Natural killer cell (primary cell): ENCODE measurements around the gene SYNGR4. TPM values are rescaled to one million over a fixed set of nuclear protein-coding genes. Genes with fewer than 3 reads are reported as not detected.
"Not testable (repeated sequence)": the region's sequence is repeated elsewhere in the genome, so short reads cannot be mapped to it uniquely, and the experiment has no call there.

Source experiments
- ATAC-seq, 3 donors: fragments of 150-1000 bp in 2 of 3; fragments of 200-7000 bp in 1 of 3; cut with Tn5 transposase; 1 replicate in 1 of 3; 2 replicates in 2 of 3; pipeline ENCODE4 v1.10.0; 2021; ENCODE audit warnings: mild to moderate bottlenecking in 2 of 3, moderate library complexity in 2 of 3
- DNase-seq, 2 donors: peaks; one replicate each; pipeline versions ENCODE4 v3.0.0 to v3.0.0-alpha.2; 2013 to 2021; ENCODE audit warnings: mixed read lengths in 1 of 2
- H3K27ac ChIP-seq: one replicate; pipeline ENCODE4 v1.5.1; 2013; ENCODE audit warnings: mild to moderate bottlenecking, low read length
- H3K27me3 ChIP-seq: one replicate; pipeline ENCODE4 v1.6.1; 2013; ENCODE audit warnings: low read length; ENCODE audit not compliant: control insufficient read depth, insufficient read depth
- H3K36me3 ChIP-seq: one replicate; pipeline ENCODE4 v1.6.1; 2013; ENCODE audit warnings: low read length; ENCODE audit not compliant: control insufficient read depth, insufficient read depth
- H3K4me1 ChIP-seq: one replicate; pipeline ENCODE4 v1.6.1; 2013; ENCODE audit warnings: low read length; ENCODE audit not compliant: control insufficient read depth, insufficient read depth
- H3K4me3 ChIP-seq: one replicate; pipeline ENCODE4 v1.5.1; 2013; ENCODE audit warnings: low read length
- H3K9me3 ChIP-seq: one replicate; pipeline ENCODE4 v1.6.1; 2013; ENCODE audit warnings: low read length; ENCODE audit not compliant: control insufficient read depth, insufficient read depth
- H3K27ac Mint-ChIP-seq, 2 donors: one replicate each; pipeline ENCODE4 v1.8.0; 2022; ENCODE audit warnings: mild to moderate bottlenecking in 2 of 2, mixed read lengths in 2 of 2, moderate library complexity in 1 of 2
- H3K27me3 Mint-ChIP-seq, 2 donors: one replicate each; pipeline ENCODE4 v1.8.0; 2022; ENCODE audit warnings: low read depth in 2 of 2, mixed read lengths in 2 of 2
- H3K36me3 Mint-ChIP-seq: one replicate; pipeline ENCODE4 v1.8.0; 2022; ENCODE audit warnings: mixed read lengths
- H3K4me1 Mint-ChIP-seq, 2 donors: one replicate each; pipeline ENCODE4 v1.8.0; 2022; ENCODE audit warnings: mixed read lengths in 2 of 2
- H3K4me3 Mint-ChIP-seq: one replicate; pipeline ENCODE4 v1.8.0; 2022; ENCODE audit warnings: mild to moderate bottlenecking, moderate library complexity, mixed read lengths
- H3K9me3 Mint-ChIP-seq, 2 donors: one replicate each; pipeline ENCODE4 v1.8.0; 2022; ENCODE audit warnings: mixed read lengths in 2 of 2
- WGBS: methylation state at CpG from one replicate; pipeline ENCODE4 v1.1.7; 2013; ENCODE audit warnings: missing lambda C conversion rate; ENCODE audit not compliant: insufficient coverage; 5-methylcytosine and 5-hydroxymethylcytosine counted together
- intact Hi-C: fragments of 100-400 bp; cut with micrococcal nuclease; formaldehyde crosslinking; loops from one replicate; pipeline ENCODE4 v1.14.2; 2022
- total RNA-seq, 4 donors: library from RNA; stranded (reverse); fragments of 120-200 nt in 1 of 4; gene quantifications; one replicate each; pipeline versions ENCODE4 v1.2.3 to v1.2.4, GENCODE V29; 2013 to 2022
- TF ChIP-seq, protein P1 (sequence below): fragments of 200-600 bp; IDR thresholded peaks from one replicate; pipeline ENCODE4 v1.8.0; 2022; ENCODE audit warnings: antibody characterized with exemption

The SYNGR4 gene
- total RNA-seq, 3 donors from 2014 or later (not counting 1 experiment from before 2014, with no cell fraction given): not detected

DNA sequence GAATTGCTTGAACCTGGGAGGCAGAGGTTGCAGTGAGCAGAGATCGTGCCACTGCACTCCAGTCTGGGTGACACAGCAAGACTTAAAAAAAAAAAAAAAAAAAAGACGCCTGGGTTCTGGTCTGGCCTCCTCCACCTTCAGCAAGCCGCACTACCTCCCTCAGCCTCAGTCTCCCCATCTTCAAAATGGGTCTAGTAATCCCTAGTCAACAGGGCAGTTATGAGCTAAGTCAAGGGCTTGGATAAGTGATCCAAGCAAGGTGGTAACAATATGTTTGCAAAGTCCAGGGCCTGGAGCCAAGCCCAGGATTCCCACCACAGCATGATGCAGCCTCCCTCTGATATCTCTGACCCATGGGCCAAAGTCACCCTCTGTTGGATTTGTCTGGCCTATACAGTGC lies 22.8 kb downstream of the SYNGR4 start:
- TF ChIP-seq, protein P1, sequence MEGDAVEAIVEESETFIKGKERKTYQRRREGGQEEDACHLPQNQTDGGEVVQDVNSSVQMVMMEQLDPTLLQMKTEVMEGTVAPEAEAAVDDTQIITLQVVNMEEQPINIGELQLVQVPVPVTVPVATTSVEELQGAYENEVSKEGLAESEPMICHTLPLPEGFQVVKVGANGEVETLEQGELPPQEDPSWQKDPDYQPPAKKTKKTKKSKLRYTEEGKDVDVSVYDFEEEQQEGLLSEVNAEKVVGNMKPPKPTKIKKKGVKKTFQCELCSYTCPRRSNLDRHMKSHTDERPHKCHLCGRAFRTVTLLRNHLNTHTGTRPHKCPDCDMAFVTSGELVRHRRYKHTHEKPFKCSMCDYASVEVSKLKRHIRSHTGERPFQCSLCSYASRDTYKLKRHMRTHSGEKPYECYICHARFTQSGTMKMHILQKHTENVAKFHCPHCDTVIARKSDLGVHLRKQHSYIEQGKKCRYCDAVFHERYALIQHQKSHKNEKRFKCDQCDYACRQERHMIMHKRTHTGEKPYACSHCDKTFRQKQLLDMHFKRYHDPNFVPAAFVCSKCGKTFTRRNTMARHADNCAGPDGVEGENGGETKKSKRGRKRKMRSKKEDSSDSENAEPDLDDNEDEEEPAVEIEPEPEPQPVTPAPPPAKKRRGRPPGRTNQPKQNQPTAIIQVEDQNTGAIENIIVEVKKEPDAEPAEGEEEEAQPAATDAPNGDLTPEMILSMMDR: no peak
- no peak overlapping the region for H3K4me3 Mint-ChIP-seq
- 100% methylated on average over 2 of the region's 3 CpGs for WGBS
- no peak overlapping the region for H3K27ac Mint-ChIP-seq
- H3K9me3 Mint-ChIP-seq: no peaks in the 10 kb centered on the region
- H3K9me3 ChIP-seq: no peaks in the 10 kb centered on the region
- DNase-seq: no peak
- H3K4me1 ChIP-seq: peaks cover 21% of the 10 kb centered on the region
- no peak overlapping the region for H3K27ac ChIP-seq
- no peaks in the 10 kb centered on the region for H3K27me3 ChIP-seq
- peaks cover 0 to 4% of the 10 kb centered on the region in 2 donors for H3K27me3 Mint-ChIP-seq
- no peak for ATAC-seq
- H3K36me3 Mint-ChIP-seq: no peaks in the 10 kb centered on the region
- H3K4me1 Mint-ChIP-seq: peaks cover 13 to 24% of the 10 kb centered on the region in 2 donors
- intact Hi-C loops: no loop called here
- no peak overlapping the region for H3K4me3 ChIP-seq
- H3K36me3 ChIP-seq: peaks cover 34% of the 10 kb centered on the region

DNA sequence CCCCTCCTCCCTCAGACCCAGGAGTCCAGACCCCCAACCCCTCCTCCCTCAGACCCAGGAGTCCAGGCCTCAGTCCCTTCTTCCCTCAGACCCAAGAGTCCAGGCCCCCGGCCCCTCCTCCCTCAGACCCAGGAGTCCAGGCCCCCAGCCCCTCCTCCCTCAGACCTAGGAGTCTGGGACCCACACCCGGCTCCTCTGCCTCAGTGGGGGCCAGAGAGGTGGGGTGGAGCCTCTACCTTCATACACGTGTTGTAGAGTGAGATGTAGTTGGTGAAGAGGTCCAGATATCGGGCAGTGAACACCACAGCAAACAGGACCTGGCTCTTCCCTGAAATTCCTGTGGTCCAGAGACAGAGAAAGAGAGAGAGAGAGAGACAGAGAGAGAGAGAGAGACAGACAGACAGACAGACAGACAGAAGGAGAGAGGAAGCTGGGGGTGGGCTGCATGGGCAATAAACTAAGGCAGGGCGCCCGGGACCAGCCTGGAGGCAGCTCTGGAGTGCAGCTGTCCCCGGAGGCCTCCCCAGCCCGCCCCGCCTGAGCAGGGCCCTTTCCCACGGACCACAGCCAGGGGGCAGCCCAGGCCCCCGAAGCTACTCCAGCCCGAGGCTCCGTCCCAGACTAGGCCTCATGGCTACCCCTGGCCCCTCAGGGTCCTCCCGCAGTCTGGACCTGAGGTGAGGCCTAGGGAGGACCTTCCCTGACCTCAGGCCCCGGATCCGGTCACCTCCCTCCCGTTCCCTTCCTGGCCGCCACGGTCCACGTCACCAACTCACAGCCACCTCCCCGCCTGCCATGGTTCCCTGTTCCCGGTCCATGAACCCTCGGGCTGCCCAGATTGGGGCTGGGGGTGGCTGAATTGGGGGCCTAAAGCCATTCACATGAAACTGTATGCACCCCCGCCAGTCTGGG lies 26.3 kb downstream of the SYNGR4 start:
- WGBS: 5% methylated on average over 23 of the region's 24 CpGs
- DNase-seq: peak; percentile 64 to 80

DNA sequence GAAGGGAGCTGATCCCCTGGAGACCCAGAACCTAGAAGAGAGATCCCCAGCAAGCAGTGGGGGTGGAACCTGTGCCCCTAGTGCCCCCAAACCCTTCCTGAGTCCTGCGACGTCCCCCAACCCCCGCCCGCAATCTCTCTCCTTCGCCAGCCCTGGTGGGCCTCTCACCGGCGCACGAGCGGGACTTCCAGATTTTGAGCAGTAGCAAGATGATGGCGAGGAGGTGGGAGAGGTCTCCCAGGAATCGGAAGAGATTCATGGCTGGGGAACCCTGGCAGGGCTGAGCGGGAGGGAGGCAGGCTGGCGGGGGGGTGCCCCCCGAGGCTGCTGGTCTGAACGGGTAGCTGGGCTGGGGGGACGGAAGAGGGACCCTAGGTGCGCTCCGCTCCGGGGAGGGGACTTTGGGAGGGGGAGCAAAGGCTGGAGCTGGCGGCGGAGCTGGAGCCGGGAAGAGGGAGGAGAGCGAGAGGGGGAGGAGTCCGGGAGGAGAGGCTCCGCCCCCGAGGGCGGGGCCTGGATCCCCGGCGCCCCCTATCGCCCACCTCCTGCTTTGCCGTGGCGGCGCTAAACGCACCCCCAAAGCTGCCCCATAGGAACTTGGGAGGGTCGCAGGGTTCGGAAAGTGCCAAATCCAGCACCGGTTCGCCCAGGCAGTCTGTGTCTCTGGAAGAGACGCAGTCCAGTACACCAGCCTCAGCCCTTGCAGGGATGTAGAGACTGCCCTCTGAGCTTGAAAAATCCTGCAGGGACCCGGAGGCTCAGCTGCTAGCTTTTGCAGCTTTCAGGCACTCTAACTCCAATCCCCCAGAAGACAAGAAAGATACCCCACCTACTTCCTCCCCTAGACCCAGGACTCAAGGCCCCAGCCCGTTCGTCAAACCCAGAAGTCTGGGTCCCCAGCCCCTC lies 27.2 kb downstream of the SYNGR4 start, which contains the start of gene KDELR1:
TSS of gene KDELR1 (minus strand) at position 452 of the 906 bp plus-strand sequence. CDS start at position 259, 193 bp downstream.
- H3K27ac Mint-ChIP-seq: peak within 1 kb of the TSS; percentile 84 to 85
- H3K36me3 ChIP-seq: peaks cover 11% of the 10 kb centered on the region
- ATAC-seq (peak; percentile 89 to 93 (median 90)), DNase-seq (peak; percentile 83 to 85)
- no peaks in the 10 kb centered on the region for H3K36me3 Mint-ChIP-seq
- no peaks in the 10 kb centered on the region for H3K9me3 ChIP-seq
- intact Hi-C loops: loop anchor here (2.0 kb wide), 1 partner anchor 27 kb away; the partner anchor contains the start of gene SYNGR4
- peak within 1 kb of the TSS; percentile 92 for H3K4me3 Mint-ChIP-seq
- H3K27me3 ChIP-seq: peaks cover 31% of the 10 kb centered on the region
- peaks cover 50% of the 10 kb centered on the region for H3K4me1 ChIP-seq
- H3K27ac ChIP-seq: peak within 1 kb of the TSS; percentile 88
- peaks cover 0 to 33% of the 10 kb centered on the region in 2 donors for H3K27me3 Mint-ChIP-seq
- H3K9me3 Mint-ChIP-seq: no peaks in the 10 kb centered on the region
- 3% methylated on average over 42 of the region's 42 CpGs for WGBS
- TF ChIP-seq, protein P1: peak; percentile 83
- peak within 1 kb of the TSS; percentile 79 for H3K4me3 ChIP-seq
- peaks cover 13 to 51% of the 10 kb centered on the region in 2 donors for H3K4me1 Mint-ChIP-seq

More for the DNA sequence above, 26.3 kb downstream of the SYNGR4 start:
- peaks cover 46% of the 10 kb centered on the region for H3K4me1 ChIP-seq
- peak overlapping the region; percentile 92 for H3K4me3 Mint-ChIP-seq
- H3K4me1 Mint-ChIP-seq: peaks cover 13 to 44% of the 10 kb centered on the region in 2 donors
- H3K36me3 Mint-ChIP-seq: no peaks in the 10 kb centered on the region
- peak; percentile 72 to 81 (median 74) for ATAC-seq
- peak overlapping the region; percentile 79 for H3K4me3 ChIP-seq
- H3K36me3 ChIP-seq: peaks cover 17% of the 10 kb centered on the region
- H3K27me3 Mint-ChIP-seq: peaks cover 0 to 25% of the 10 kb centered on the region in 2 donors
- peaks cover 22% of the 10 kb centered on the region for H3K27me3 ChIP-seq
- intact Hi-C loops: loop anchor here (2.0 kb wide), 1 partner anchor 26 kb away; the partner anchor contains the start of gene SYNGR4
- peak overlapping the region; percentile 84 to 85 for H3K27ac Mint-ChIP-seq
- H3K9me3 Mint-ChIP-seq: no peaks in the 10 kb centered on the region
- TF ChIP-seq, protein P1: peak; percentile 53
- H3K27ac ChIP-seq: peak overlapping the region; percentile 88
- H3K9me3 ChIP-seq: no peaks in the 10 kb centered on the region

DNA sequence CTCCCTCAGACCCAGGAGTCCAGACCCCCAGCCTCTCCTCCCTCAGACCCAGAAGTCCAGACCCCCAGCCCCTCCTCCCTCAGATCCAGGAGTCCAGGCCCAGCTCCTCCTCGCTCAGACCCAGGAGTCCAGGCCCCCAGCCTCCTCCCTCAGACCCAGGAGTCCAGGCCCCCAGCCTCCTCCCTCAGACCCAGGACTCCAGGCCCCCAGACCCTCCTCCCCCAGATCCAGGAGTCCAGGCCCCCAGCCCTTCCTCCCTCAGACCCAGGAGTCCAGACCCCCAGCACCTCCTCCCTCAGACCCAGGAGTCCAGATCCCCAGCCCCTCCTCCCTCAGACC lies 27.8 kb downstream of the SYNGR4 start:
- peak overlapping the region in 1 of 2 donors; percentile 85 for H3K27ac Mint-ChIP-seq
- H3K27ac ChIP-seq, DNase-seq, H3K4me3 Mint-ChIP-seq, H3K36me3 Mint-ChIP-seq, H3K4me3 ChIP-seq, H3K9me3 Mint-ChIP-seq, ATAC-seq, H3K9me3 ChIP-seq, intact Hi-C loops: not testable (repeated sequence)
- H3K36me3 ChIP-seq: peaks cover 11% of the 10 kb centered on the region
- H3K4me1 ChIP-seq: peaks cover 50% of the 10 kb centered on the region
- peaks cover 13 to 51% of the 10 kb centered on the region in 2 donors for H3K4me1 Mint-ChIP-seq
- H3K27me3 Mint-ChIP-seq: peaks cover under 1 to 33% of the 10 kb centered on the region in 2 donors
- 71% methylated on average over 1 of the region's 1 CpG for WGBS
- peaks cover 34% of the 10 kb centered on the region for H3K27me3 ChIP-seq
